HG03520 (cell line): ENCODE results near the gene COA5.

Experiments
- ATAC-seq: cut with Tn5 transposase; IDR thresholded peaks from one replicate; pipeline ENCODE4 v1.9.1; 2021; ENCODE audit warnings: mild to moderate bottlenecking, moderate library complexity; ENCODE audit not compliant: unreplicated experiment

Gene COA5, protein sequence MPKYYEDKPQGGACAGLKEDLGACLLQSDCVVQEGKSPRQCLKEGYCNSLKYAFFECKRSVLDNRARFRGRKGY

GRCh38 chr2:98608116-98608961 is at the start of gene COA5, which contains the start of gene UNC50:
Gene COA5, minus strand, starts transcription at chr2:98608512. Its CDS starts 107 bp downstream, at chr2:98608405.
Gene UNC50, plus strand, starts transcription at chr2:98608589. Its CDS starts 1,171 bp downstream, at chr2:98609760.
- peak; percentile 79 for ATAC-seq

GRCh38 chr2:98656800-98657199 is 48.5 kb upstream of the COA5 start:
- ATAC-seq: no peak

GRCh38 chr2:98654699-98655495 is 46.6 kb upstream of the COA5 start:
- ATAC-seq: no peak

- no peak for ATAC-seq
Observed at GRCh38 chr2:98650998-98651397, 42.7 kb upstream of the COA5 start.

DNA sequence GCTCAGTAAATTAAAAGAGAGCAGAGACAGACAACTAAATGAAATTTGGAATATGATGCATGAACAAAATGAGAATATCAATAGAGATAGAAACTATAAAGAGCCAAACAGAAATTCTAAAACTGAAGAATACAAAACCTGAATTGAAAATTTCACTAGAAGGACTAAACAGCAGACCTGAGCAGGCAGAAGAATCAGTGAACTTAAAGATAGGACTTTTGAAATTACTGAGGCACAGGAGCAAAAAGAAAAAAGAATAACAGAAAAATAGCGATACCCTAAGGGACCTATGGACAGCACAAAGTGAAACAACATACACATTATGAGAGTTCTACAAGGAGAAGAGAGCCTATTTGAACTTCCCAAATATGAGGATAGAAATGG is 41.7 kb upstream of the COA5 start:
- ATAC-seq: no peak

- ATAC-seq: no peak
Observed at GRCh38 chr2:98649135-98649991, 41.1 kb upstream of the COA5 start.

DNA sequence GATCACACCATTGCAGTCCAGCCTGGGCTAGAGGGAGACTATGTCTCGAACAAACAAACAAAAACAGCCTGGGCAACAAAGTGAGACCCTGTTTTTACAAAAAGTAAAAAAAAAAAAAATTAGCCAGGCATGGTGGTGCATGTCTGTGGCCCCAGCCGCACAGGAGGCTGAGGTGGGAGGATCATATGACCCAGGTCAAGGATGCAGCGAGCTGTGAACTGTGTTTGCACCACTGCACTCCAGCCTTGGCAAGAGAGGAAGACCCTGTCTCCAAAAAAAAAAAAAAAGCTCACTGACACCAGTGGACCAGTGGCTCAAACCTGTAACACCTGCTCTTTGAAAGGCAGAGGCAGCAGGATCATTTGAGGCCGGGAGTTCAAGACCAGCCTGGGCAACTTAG is 40.1 kb upstream of the COA5 start:
- ATAC-seq: no peak

DNA sequence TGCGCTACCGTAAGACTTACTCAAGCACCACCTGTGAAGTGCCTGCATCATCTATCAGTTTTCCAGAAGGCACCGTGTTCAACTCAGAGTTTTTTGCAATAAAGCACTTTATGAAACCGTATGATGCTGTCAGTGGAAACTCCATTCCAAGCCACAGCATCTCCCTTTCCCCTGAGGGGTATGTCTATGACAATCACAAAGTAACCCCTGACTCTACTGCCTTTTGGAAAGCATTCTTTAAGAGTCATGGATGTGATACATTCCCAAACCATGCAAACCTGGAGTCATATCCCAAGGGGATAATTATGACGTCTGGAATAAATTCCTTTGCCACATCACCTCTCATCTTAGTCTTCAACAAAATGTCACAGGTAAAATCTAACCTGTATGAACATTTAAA is 39.3 kb upstream of the COA5 start:
- ATAC-seq: no peak

DNA sequence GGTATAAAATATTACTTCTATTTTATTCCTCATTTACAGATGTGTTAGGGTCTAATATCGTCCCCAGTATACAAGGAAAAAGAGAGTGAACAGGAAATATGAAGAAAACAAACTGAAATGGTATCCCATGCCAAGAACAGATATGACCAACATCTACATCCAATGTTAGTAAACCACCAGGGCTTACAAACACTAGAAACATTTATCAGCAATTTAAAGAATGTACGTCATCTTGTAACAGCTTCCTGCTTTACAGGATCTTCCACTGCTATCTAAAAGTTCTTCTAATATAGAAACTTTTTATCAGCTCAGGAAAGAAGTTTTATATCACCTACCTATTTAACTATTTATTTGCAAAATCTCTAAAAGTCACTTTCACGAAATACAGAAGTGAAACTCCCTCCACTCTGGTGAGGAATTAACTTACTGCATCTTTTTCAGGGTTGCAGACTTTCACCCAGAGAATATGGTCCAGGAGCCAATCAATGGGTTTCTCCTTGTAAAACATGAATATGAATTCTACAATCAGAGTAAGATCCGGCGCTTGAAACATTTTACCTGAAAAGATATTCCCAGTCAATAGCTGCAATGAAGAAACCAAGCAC is 35.3 kb upstream of the COA5 start:
- ATAC-seq: no peak

DNA sequence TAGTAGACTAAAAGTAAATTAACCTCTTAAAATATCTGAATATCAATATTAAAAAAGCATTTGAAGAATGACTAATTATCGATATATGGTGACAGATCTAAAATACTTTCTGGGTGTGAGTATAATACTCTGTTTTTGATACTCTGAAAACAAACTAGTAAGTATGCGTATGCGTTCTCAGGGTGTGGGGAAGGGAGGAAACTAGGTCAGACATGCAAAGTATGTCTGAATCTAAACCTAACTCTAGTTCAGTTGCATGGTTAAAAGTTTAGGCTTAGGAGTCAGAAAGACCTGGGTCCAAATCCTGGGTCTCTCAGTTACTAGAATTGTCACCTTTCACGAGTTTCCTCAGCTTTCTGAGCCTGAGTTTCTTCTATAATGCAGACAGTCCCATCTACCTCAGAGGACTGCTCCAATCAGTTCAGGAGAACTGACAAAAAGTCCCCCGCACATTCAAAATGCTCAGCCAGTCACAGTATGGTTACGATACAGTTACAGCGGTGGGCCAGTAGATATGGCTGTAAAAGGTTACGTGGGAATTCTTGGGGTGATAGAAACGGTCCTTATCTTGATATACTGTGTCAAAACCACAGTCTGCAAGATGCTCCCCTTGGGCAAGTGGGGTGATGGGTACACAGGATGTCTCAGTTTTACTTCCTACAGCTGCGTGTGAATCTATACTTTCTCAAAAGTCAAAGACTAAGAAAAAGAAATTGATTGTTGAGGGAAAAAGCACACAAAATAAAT is 29.3 kb upstream of the COA5 start:
- no peak for ATAC-seq

DNA sequence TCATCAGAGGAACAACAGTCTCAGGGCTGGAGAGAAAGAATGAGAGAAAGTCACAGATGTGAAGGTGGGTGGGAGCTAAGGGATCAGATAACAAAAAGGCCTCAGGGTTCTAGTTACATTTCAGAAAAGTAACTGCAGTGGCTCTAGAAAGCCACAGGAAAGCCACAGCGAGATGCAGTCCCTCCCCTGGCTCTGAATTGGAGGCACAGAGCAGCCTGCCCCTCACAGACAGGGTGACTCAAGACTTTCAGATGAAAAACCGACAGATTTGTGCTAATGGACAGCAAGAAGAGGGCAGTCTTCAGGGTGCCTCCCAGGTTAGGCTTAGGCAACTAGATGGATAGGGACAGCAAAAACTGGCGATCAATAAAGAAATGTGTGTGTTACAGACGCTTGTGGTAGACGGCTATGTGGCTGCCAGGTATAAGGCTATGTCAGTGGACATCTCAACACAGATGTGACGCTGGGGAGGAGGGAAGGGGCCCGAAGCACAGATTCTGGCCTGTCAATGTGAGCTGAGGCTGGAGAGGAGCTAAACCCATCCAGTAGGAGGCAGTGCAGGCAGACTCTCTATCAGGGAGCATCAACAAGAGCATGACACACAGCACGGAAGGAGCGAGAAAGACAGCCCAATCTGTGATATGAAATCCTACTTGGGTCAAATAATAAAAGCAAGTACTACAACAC is 26.2 kb upstream of the COA5 start:
- ATAC-seq: no peak

GRCh38 chr2:98632351-98632750 is 24.0 kb upstream of the COA5 start:
- no peak for ATAC-seq

- no peak for ATAC-seq
Observed at GRCh38 chr2:98623657-98624056, 15.3 kb upstream of the COA5 start.

GRCh38 chr2:98617149-98617548 is 8.8 kb upstream of the COA5 start:
- no peak for ATAC-seq

- no peak for ATAC-seq
Observed at GRCh38 chr2:98615481-98615880, 7.2 kb upstream of the COA5 start.

DNA sequence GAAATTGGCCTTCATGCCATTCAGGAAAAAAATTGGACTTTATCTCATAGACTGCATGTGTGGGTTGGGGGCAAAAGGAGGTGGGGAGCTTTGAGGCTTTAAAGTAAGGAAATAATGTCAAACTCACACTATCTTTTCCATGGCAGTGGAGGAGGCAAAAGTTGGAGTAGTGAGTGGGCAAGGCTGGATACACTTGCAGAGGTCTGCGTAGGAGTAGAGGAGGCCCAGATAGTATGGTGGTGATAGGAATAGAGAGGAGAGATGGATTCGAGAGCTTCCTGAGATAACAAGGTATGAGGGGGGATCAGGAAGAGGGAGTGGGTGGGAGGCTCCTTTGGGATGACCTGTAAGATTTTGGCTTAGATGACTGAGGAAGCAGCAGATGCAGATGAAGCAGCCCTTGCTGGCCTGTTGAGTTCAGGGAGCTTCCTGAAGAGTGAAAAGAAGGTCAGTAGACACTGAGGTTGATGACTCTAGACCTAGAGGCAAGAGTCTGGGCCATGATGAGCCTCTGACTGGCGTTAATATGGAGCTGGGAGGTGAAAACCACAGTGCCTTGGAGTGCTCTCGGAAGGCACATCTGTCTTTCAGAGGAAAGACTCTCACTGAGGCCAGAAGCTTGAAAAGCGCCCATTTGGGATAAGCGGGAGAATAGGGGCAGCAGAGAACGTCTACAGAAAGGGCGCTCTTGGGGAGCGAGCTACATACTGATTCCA is 5.9 kb upstream of the COA5 start:
- no peak for ATAC-seq

- peak; percentile 3 for ATAC-seq
Observed at GRCh38 chr2:98608962-98609604, 771 bp upstream of the COA5 start.

GRCh38 chr2:98607741-98608115 is 584 bp downstream of the COA5 start:
- no peak for ATAC-seq
